ENCODE measurements around the gene RPS6KA2.

RPS6KA2 gene

GRCh38 chr6:166489301-166490155 is 137.5 kb downstream of the RPS6KA2 start:
- H3K36me3 ChIP-seq (ENCODE audit: control insufficient read depth, insufficient read depth, low read length), result peaks cover 12% of the 10 kb centered on the region
- H3K9me3 ChIP-seq (ENCODE audit: control insufficient read depth, low read length), result no peaks in the 10 kb centered on the region
- 83 to 86% methylated on average over 9 of the region's 11 CpGs for WGBS, 2 experiments (ENCODE audit: insufficient coverage in 2 of 2)
- peaks cover 3% of the 10 kb centered on the region for H3K4me1 ChIP-seq (ENCODE audit: control insufficient read depth, insufficient read depth, low read length, poor library complexity, severe bottlenecking)
- H3K4me3 ChIP-seq (ENCODE audit: extremely low read depth, insufficient read depth, low read length, poor library complexity, severe bottlenecking), result no peak overlapping the region
- H3K27ac ChIP-seq (ENCODE audit: low read depth, low read length, severe bottlenecking), result no peak overlapping the region

GRCh38 chr6:166488701-166489100 is 138.3 kb downstream of the RPS6KA2 start:
- H3K4me1 ChIP-seq (ENCODE audit: control insufficient read depth, insufficient read depth, low read length, poor library complexity, severe bottlenecking), result peaks cover 3% of the 10 kb centered on the region
- H3K9me3 ChIP-seq (ENCODE audit: control insufficient read depth, low read length), result no peaks in the 10 kb centered on the region
- no peak overlapping the region for H3K27ac ChIP-seq (ENCODE audit: low read depth, low read length, severe bottlenecking)
- H3K36me3 ChIP-seq (ENCODE audit: control insufficient read depth, insufficient read depth, low read length), result peaks cover 12% of the 10 kb centered on the region
- WGBS, 2 experiments (ENCODE audit: insufficient coverage in 2 of 2), result 93 to 95% methylated on average over 11 to 13 of the region's 13 CpGs
- H3K4me3 ChIP-seq (ENCODE audit: extremely low read depth, insufficient read depth, low read length, poor library complexity, severe bottlenecking), result no peak overlapping the region

GRCh38 chr6:166488076-166488685 is 138.9 kb downstream of the RPS6KA2 start:
- Histone ChIP-seq H3K27ac (ENCODE audit: low read depth, low read length, severe bottlenecking) (no peak overlapping the region), H3K4me1 (ENCODE audit: control insufficient read depth, insufficient read depth, low read length, poor library complexity, severe bottlenecking) (peaks cover 3% of the 10 kb centered on the region), H3K9me3 (ENCODE audit: control insufficient read depth, low read length) (no peaks in the 10 kb centered on the region), H3K4me3 (ENCODE audit: extremely low read depth, insufficient read depth, low read length, poor library complexity, severe bottlenecking) (no peak overlapping the region), H3K36me3 (ENCODE audit: control insufficient read depth, insufficient read depth, low read length) (peaks cover 12% of the 10 kb centered on the region)
- 89 to 92% methylated on average over 9 to 15 of the region's 15 CpGs for WGBS, 2 experiments (ENCODE audit: insufficient coverage in 2 of 2)

- H3K9me3 ChIP-seq (ENCODE audit: control insufficient read depth, low read length), result no peaks in the 10 kb centered on the region
- H3K27ac ChIP-seq (ENCODE audit: low read depth, low read length, severe bottlenecking), result no peak overlapping the region
- 94 to 95% methylated on average over 11 of the region's 11 CpGs for WGBS, 2 experiments (ENCODE audit: insufficient coverage in 2 of 2)
- peaks cover 12% of the 10 kb centered on the region for H3K36me3 ChIP-seq (ENCODE audit: control insufficient read depth, insufficient read depth, low read length)
- H3K4me1 ChIP-seq (ENCODE audit: control insufficient read depth, insufficient read depth, low read length, poor library complexity, severe bottlenecking), result peaks cover 3% of the 10 kb centered on the region
- H3K4me3 ChIP-seq (ENCODE audit: extremely low read depth, insufficient read depth, low read length, poor library complexity, severe bottlenecking), result no peak overlapping the region
These were observed 139.9 kb downstream of the RPS6KA2 start for GRCh38 chr6:166487148-166487547.

GRCh38 chr6:166486536-166486880 is 140.5 kb downstream of the RPS6KA2 start:
- peaks cover 3% of the 10 kb centered on the region for H3K4me1 ChIP-seq (ENCODE audit: control insufficient read depth, insufficient read depth, low read length, poor library complexity, severe bottlenecking)
- 95 to 96% methylated on average over 8 to 9 of the region's 9 CpGs for WGBS, 2 experiments (ENCODE audit: insufficient coverage in 2 of 2)
- no peak overlapping the region for H3K4me3 ChIP-seq (ENCODE audit: extremely low read depth, insufficient read depth, low read length, poor library complexity, severe bottlenecking)
- no peaks in the 10 kb centered on the region for H3K9me3 ChIP-seq (ENCODE audit: control insufficient read depth, low read length)
- peaks cover 12% of the 10 kb centered on the region for H3K36me3 ChIP-seq (ENCODE audit: control insufficient read depth, insufficient read depth, low read length)
- no peak overlapping the region for H3K27ac ChIP-seq (ENCODE audit: low read depth, low read length, severe bottlenecking)

- H3K9me3 ChIP-seq (ENCODE audit: control insufficient read depth, low read length), result no peaks in the 10 kb centered on the region
- no peak overlapping the region for H3K27ac ChIP-seq (ENCODE audit: low read depth, low read length, severe bottlenecking)
- H3K4me3 ChIP-seq (ENCODE audit: extremely low read depth, insufficient read depth, low read length, poor library complexity, severe bottlenecking), result no peak overlapping the region
- peaks cover 3% of the 10 kb centered on the region for H3K4me1 ChIP-seq (ENCODE audit: control insufficient read depth, insufficient read depth, low read length, poor library complexity, severe bottlenecking)
- H3K36me3 ChIP-seq (ENCODE audit: control insufficient read depth, insufficient read depth, low read length), result peaks cover 12% of the 10 kb centered on the region
- WGBS, 2 experiments (ENCODE audit: insufficient coverage in 2 of 2), result 93% methylated on average over 14 to 20 of the region's 20 CpGs
These were observed 141.2 kb downstream of the RPS6KA2 start for GRCh38 chr6:166485651-166486535.

GRCh38 chr6:166484863-166485262 is 142.2 kb downstream of the RPS6KA2 start:
- 96 to 100% methylated on average over 3 to 5 of the region's 10 CpGs for WGBS, 2 experiments (ENCODE audit: insufficient coverage in 2 of 2)
- Histone ChIP-seq H3K9me3 (ENCODE audit: control insufficient read depth, low read length) (no peaks in the 10 kb centered on the region), H3K27ac (ENCODE audit: low read depth, low read length, severe bottlenecking) (no peak overlapping the region), H3K36me3 (ENCODE audit: control insufficient read depth, insufficient read depth, low read length) (peaks cover 12% of the 10 kb centered on the region), H3K4me1 (ENCODE audit: control insufficient read depth, insufficient read depth, low read length, poor library complexity, severe bottlenecking) (peaks cover 3% of the 10 kb centered on the region), H3K4me3 (ENCODE audit: extremely low read depth, insufficient read depth, low read length, poor library complexity, severe bottlenecking) (no peak overlapping the region)

- H3K36me3 ChIP-seq (ENCODE audit: control insufficient read depth, insufficient read depth, low read length), result peaks cover 12% of the 10 kb centered on the region
- H3K4me1 ChIP-seq (ENCODE audit: control insufficient read depth, insufficient read depth, low read length, poor library complexity, severe bottlenecking), result no peaks in the 10 kb centered on the region
- 92 to 98% methylated on average over 12 to 14 of the region's 15 CpGs for WGBS, 2 experiments (ENCODE audit: insufficient coverage in 2 of 2)
- H3K27ac ChIP-seq (ENCODE audit: low read depth, low read length, severe bottlenecking), result no peak overlapping the region
- no peak overlapping the region for H3K4me3 ChIP-seq (ENCODE audit: extremely low read depth, insufficient read depth, low read length, poor library complexity, severe bottlenecking)
- H3K9me3 ChIP-seq (ENCODE audit: control insufficient read depth, low read length), result no peaks in the 10 kb centered on the region
These were observed 143.3 kb downstream of the RPS6KA2 start for GRCh38 chr6:166483573-166484250.

GRCh38 chr6:166483026-166483425 is 144.0 kb downstream of the RPS6KA2 start:
- Histone ChIP-seq H3K9me3 (ENCODE audit: control insufficient read depth, low read length) (no peaks in the 10 kb centered on the region), H3K4me1 (ENCODE audit: control insufficient read depth, insufficient read depth, low read length, poor library complexity, severe bottlenecking) (no peaks in the 10 kb centered on the region), H3K4me3 (ENCODE audit: extremely low read depth, insufficient read depth, low read length, poor library complexity, severe bottlenecking) (no peak overlapping the region), H3K36me3 (ENCODE audit: control insufficient read depth, insufficient read depth, low read length) (peaks cover 10% of the 10 kb centered on the region), H3K27ac (ENCODE audit: low read depth, low read length, severe bottlenecking) (no peak overlapping the region)
- WGBS, 2 experiments (ENCODE audit: insufficient coverage in 2 of 2), result 92 to 94% methylated on average over 5 of the region's 10 CpGs
